GM21381 (cell line): ENCODE data around the gene OLFM4.
"Not testable (repeated sequence)": the region's sequence is repeated elsewhere in the genome, so short reads cannot be mapped to it uniquely, and the experiment has no call there.

Experiments
- ATAC-seq: cut with Tn5 transposase; IDR thresholded peaks from one replicate; pipeline ENCODE4 v1.9.1; 2021; ENCODE audit warnings: mild to moderate bottlenecking, moderate library complexity; ENCODE audit not compliant: unreplicated experiment

Gene OLFM4

GRCh38 chr13:53028637-53029203, at the start of gene OLFM4:
OLFM4 (plus strand) TSS chr13:53028813; CDS start chr13:53028837, 24 bp downstream.
- ATAC-seq: no peak

GRCh38 chr13:52978989-52979388, 49.6 kb upstream of the OLFM4 start:
- no peak for ATAC-seq

- no peak for ATAC-seq
Observed at GRCh38 chr13:52980695-52981094, 47.9 kb upstream of the OLFM4 start.

GRCh38 chr13:52983836-52984235, 44.8 kb upstream of the OLFM4 start:
- no peak for ATAC-seq

- no peak for ATAC-seq
Observed at GRCh38 chr13:52984881-52985363, 43.7 kb upstream of the OLFM4 start.

- ATAC-seq: no peak
Observed at GRCh38 chr13:52991344-52992020, 37.1 kb upstream of the OLFM4 start.

GRCh38 chr13:52992110-52992509, 36.5 kb upstream of the OLFM4 start:
- no peak for ATAC-seq

- ATAC-seq: no peak
Observed at GRCh38 chr13:52994051-52994450, 34.6 kb upstream of the OLFM4 start.

- ATAC-seq: no peak
Observed at GRCh38 chr13:52994865-52995264, 33.7 kb upstream of the OLFM4 start.

GRCh38 chr13:52995946-52996345, 32.7 kb upstream of the OLFM4 start:
- ATAC-seq: no peak

- no peak for ATAC-seq
Observed at GRCh38 chr13:52997951-52998876, 30.4 kb upstream of the OLFM4 start.

GRCh38 chr13:52999093-52999696, 29.4 kb upstream of the OLFM4 start:
- ATAC-seq: no peak

- no peak for ATAC-seq
Observed at GRCh38 chr13:53001444-53002225, 27.0 kb upstream of the OLFM4 start.

- no peak for ATAC-seq
Observed at GRCh38 chr13:53004573-53004972, 24.0 kb upstream of the OLFM4 start.

GRCh38 chr13:53005626-53006025, 23.0 kb upstream of the OLFM4 start:
- no peak for ATAC-seq

- ATAC-seq: no peak
Observed at GRCh38 chr13:53007872-53008271, 20.7 kb upstream of the OLFM4 start.

GRCh38 chr13:53010374-53011105, 18.1 kb upstream of the OLFM4 start:
- ATAC-seq: no peak

GRCh38 chr13:53012707-53013106, 15.9 kb upstream of the OLFM4 start:
- ATAC-seq: no peak

- no peak for ATAC-seq
Observed at GRCh38 chr13:53013113-53013512, 15.5 kb upstream of the OLFM4 start.

GRCh38 chr13:53014018-53014417, 14.6 kb upstream of the OLFM4 start:
- not testable (repeated sequence) for ATAC-seq
